ENCODE measurements around the gene CITED4. TPM values are rescaled to one million over a fixed set of nuclear protein-coding genes. Genes with fewer than 3 reads are reported as not detected.
A peak's percentile ranks its signal among the peaks of the same experiment; 100 is the strongest.

The CITED4 gene
- total RNA-seq, 1 donor from 2014 or later: 11.3 TPM

DNA sequence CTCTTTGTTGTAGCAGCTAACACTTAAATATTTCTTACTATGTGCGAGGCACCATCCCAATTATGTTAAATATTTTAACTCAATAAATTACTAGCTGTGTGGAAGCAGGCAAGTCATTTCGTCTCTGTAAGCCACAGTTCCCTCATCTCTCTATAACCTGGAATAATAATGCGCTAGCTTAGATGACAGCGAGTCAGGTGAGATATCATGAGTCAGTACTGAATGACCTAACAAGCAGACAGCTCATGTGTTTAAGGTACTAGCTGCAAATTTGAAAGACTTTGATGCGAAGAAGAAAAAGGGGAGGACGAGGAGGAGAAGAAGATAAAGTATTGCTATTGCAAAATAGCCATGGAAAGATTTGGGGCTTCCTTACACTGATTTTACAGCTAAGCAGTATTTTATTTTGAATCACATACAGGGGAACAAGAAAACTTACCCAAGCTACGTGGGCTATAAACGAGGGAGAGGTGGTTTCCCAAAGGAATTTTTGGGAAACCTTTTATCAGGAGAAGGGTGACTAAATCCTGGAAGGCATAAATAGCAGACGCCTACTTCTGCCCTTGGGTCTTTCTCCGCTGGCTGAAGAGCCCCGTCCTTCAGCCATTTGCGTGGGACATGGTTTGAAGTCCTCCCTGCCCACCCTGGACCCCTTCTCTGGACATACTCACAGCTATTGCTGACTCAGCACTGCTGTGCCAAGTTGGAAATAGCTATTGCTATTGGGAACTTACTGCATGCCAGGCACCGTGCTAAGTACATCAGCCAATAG is 8.9 kb downstream of the CITED4 start:
- H3K4me3 Mint-ChIP-seq: no peak overlapping the region
- TF ChIP-seq, protein P1, sequence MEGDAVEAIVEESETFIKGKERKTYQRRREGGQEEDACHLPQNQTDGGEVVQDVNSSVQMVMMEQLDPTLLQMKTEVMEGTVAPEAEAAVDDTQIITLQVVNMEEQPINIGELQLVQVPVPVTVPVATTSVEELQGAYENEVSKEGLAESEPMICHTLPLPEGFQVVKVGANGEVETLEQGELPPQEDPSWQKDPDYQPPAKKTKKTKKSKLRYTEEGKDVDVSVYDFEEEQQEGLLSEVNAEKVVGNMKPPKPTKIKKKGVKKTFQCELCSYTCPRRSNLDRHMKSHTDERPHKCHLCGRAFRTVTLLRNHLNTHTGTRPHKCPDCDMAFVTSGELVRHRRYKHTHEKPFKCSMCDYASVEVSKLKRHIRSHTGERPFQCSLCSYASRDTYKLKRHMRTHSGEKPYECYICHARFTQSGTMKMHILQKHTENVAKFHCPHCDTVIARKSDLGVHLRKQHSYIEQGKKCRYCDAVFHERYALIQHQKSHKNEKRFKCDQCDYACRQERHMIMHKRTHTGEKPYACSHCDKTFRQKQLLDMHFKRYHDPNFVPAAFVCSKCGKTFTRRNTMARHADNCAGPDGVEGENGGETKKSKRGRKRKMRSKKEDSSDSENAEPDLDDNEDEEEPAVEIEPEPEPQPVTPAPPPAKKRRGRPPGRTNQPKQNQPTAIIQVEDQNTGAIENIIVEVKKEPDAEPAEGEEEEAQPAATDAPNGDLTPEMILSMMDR (conservative IDR thresholded peaks at IDR 0.05): no peak
- H3K27me3 Mint-ChIP-seq (ENCODE audit: low read depth): peaks cover 11% of the 10 kb centered on the region
- H3K36me3 Mint-ChIP-seq (ENCODE audit: low read depth): no peaks in the 10 kb centered on the region
- no peak overlapping the region for H3K27ac Mint-ChIP-seq (ENCODE audit: unreplicated experiment)
- H3K9me3 Mint-ChIP-seq: no peaks in the 10 kb centered on the region
- H3K4me1 Mint-ChIP-seq: peaks cover 5% of the 10 kb centered on the region
- no peak for DNase-seq (ENCODE audit: low read depth, low spot score)

DNA sequence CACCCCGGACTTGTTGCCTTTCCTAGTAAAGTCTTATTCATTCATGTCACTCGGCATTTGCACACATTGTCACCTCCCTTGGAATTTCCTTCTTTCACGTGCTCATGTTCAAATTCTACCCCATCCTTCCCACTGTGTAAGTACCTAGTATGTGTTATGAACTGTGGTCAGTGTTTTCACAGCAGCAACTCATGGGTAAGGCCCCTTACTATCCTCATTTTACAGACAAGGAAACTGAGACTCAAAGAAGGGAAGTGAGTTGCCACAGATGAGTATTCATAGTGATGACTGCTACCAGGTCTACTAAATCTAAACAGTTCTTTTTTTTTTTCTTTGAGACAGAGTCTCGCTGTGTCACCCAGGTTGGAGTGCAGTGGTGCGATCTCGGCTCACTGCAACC is 10.5 kb downstream of the CITED4 start:
- H3K4me1 Mint-ChIP-seq: peaks cover 18% of the 10 kb centered on the region
- no peaks in the 10 kb centered on the region for H3K36me3 Mint-ChIP-seq (ENCODE audit: low read depth)
- DNase-seq (ENCODE audit: low read depth, low spot score): no peak
- H3K27ac Mint-ChIP-seq (ENCODE audit: unreplicated experiment): no peak overlapping the region
- H3K9me3 Mint-ChIP-seq: no peaks in the 10 kb centered on the region
- H3K4me3 Mint-ChIP-seq: no peak overlapping the region
- H3K27me3 Mint-ChIP-seq (ENCODE audit: low read depth): no peaks in the 10 kb centered on the region
- TF ChIP-seq, protein P1 (conservative IDR thresholded peaks at IDR 0.05): no peak

DNA sequence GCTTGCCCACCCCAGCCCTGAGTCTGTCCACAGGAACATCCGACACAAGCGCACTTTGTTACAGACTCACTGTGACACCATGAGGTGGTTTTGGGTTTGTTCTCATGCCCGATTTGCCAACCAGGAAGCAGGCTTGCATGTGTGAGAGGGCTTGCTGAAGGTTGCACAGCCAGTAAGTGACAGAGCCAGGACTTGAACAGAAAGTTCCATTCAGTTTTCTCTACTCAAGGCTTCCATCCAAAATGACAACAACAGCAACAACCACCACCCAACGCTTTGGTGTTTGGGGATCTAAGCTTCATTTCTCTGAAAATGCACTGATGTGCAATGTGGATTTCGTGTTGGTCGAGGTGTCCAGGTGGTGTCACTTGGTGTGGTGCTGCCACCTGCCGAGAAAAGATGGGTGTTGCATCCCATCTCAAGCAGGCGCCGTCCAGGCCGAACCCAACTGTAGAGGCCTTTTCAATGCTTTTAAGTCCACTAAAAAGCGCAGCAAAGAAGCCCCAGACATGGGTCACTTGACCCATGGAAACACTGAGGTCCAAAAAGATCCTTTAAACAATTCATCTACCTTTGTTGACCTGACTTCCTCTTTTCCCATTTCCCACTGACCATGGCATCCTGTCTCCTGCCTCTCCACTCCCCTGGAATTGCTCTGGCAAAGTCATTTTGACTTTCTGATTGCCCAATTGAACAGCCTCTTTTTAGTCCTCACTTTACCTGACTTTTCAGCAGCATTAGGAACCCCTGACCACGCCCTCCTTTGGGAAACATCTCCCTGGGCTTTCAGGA is 12.2 kb downstream of the CITED4 start:
- H3K4me1 Mint-ChIP-seq: peaks cover 21% of the 10 kb centered on the region
- no peaks in the 10 kb centered on the region for H3K36me3 Mint-ChIP-seq (ENCODE audit: low read depth)
- H3K9me3 Mint-ChIP-seq: no peaks in the 10 kb centered on the region
- H3K4me3 Mint-ChIP-seq: no peak overlapping the region
- peak; percentile 72 for DNase-seq (ENCODE audit: low read depth, low spot score)
- no peak overlapping the region for H3K27ac Mint-ChIP-seq (ENCODE audit: unreplicated experiment)
- TF ChIP-seq, protein P1 (conservative IDR thresholded peaks at IDR 0.05): peak; percentile 89
- no peaks in the 10 kb centered on the region for H3K27me3 Mint-ChIP-seq (ENCODE audit: low read depth)

DNA sequence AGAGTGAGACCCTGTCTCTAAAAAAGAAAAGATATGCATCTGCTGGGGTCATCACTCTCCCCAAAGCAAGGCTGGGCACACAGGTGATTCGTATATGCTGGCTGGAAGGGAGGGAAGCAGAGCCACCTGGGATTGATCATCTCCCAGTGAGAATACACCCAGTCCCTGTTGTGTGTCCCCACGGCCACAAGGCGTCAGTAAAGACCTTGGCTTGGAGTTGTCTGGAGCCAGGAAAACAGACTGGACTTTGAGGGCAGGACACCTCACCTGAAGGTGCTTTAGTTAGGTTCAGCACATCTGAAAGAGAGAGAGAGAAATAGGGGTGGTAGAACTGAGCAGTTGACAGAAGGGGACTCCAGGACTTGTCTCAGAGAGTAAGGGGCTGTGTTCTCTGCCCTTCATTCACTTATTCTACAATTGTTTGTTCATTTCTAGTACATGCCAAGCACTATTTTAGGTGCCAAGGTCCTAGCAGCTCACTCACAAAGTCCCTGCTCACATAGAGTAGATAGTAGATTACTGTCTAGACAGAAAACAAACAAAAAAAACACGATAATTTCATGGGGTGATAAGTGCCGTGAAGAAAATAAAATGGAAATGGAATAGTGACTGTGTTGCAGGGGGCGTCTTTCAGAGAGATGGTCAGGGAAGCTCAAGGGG is 13.5 kb downstream of the CITED4 start:
- no peaks in the 10 kb centered on the region for H3K36me3 Mint-ChIP-seq (ENCODE audit: low read depth)
- H3K27ac Mint-ChIP-seq (ENCODE audit: unreplicated experiment): no peak overlapping the region
- no peaks in the 10 kb centered on the region for H3K27me3 Mint-ChIP-seq (ENCODE audit: low read depth)
- peak; percentile 46 for DNase-seq (ENCODE audit: low read depth, low spot score)
- TF ChIP-seq, protein P1 (conservative IDR thresholded peaks at IDR 0.05): peak; percentile 87
- H3K4me3 Mint-ChIP-seq: no peak overlapping the region
- peaks cover 26% of the 10 kb centered on the region for H3K4me1 Mint-ChIP-seq
- no peaks in the 10 kb centered on the region for H3K9me3 Mint-ChIP-seq

DNA sequence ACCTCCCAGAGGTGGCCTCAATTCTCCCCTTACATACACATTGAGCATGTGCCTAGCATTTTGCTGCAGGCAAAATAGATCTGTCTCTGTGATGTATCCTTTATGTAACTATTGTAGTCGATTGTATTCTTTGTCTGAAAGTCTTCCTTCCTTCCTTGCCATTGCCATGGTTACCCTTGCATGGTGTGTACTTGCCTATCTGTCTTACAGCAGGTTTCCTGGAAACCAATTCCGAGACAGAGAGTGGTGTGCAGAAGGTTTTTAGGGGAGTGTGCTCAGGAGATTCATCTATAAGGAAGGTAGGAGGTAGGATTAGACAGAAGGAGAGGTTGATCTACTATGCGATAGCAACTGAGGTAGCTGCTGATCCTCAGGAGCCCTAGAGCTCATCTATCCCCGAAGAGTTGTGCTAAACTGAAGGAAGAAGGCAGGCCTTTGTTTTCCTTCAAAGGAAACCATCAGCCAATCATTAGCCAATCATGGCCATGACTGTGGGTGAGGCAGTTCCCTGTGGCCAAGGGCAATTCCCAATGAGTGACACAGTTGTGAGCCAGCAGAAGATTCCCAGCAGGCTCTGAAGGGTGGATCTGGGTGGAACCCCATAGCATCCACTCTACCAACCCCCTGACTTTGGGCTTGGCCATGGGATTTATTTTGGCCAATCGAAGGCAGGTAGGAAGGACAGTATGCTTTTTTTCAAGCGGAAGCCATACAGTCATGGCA is 15.0 kb downstream of the CITED4 start:
- peak overlapping the region; percentile 2 for H3K27ac Mint-ChIP-seq (ENCODE audit: unreplicated experiment)
- TF ChIP-seq, protein P1 (conservative IDR thresholded peaks at IDR 0.05): no peak
- H3K9me3 Mint-ChIP-seq: peaks cover 6% of the 10 kb centered on the region
- no peaks in the 10 kb centered on the region for H3K27me3 Mint-ChIP-seq (ENCODE audit: low read depth)
- H3K4me1 Mint-ChIP-seq: peaks cover 28% of the 10 kb centered on the region
- H3K36me3 Mint-ChIP-seq (ENCODE audit: low read depth): peaks cover 3% of the 10 kb centered on the region
- DNase-seq (ENCODE audit: low read depth, low spot score): no peak
- no peak overlapping the region for H3K4me3 Mint-ChIP-seq

Data from neural crest cell (in vitro differentiated cells).